SJCRH30 (cell line): Measurements from ENCODE around the gene ERCC6L2. TPM values are rescaled to one million over a fixed set of nuclear protein-coding genes. Genes with fewer than 3 reads are reported as not detected.
A peak's percentile ranks its signal among the peaks of the same experiment; 100 is the strongest.

Experiments
- DNase-seq, 2 experiments: peaks; one replicate each; pipeline ENCODE4 v3.0.0-alpha.2; 2015 to 2020
- H3K27ac ChIP-seq: fragments of 250-450 bp; sonication (Bioruptor Pico); 2 replicates; pipeline ENCODE4 v1.5.1; 2020; ENCODE audit warnings: mild to moderate bottlenecking, moderate library complexity
- H3K27me3 ChIP-seq: fragments of 250-450 bp; sonication (Bioruptor Pico); 2 replicates; pipeline ENCODE4 v1.5.1; 2020; ENCODE audit warnings: mild to moderate bottlenecking, moderate library complexity
- H3K36me3 ChIP-seq: fragments of 250-450 bp; sonication (Bioruptor Pico); 2 replicates; pipeline ENCODE4 v1.5.1; 2020; ENCODE audit warnings: mild to moderate bottlenecking, moderate library complexity
- H3K4me1 ChIP-seq: fragments of 250-450 bp; sonication (Bioruptor Pico); 2 replicates; pipeline ENCODE4 v1.5.1; 2020; ENCODE audit warnings: mild to moderate bottlenecking, moderate library complexity
- H3K4me3 ChIP-seq: fragments of 250-450 bp; sonication (Bioruptor Pico); 2 replicates; pipeline ENCODE4 v1.5.1; 2020; ENCODE audit warnings: mild to moderate bottlenecking, moderate library complexity
- H3K9me3 ChIP-seq: fragments of 250-450 bp; sonication (Bioruptor Pico); replicated peaks from 2 replicates; pipeline ENCODE4 v1.5.1; 2020; ENCODE audit warnings: mild to moderate bottlenecking, moderate library complexity
- total RNA-seq: library from RNA; depleted of rRNA; stranded (reverse); fragments of >200 nt; shearing (Covaris generic); gene quantifications from 2 replicates; pipeline ENCODE4 v1.2.3, GENCODE V29; 2014

Gene ERCC6L2
- total RNA-seq, 1 experiment from 2014 or later: 77.7 TPM

GRCh38 chr9:96006296-96006879 lies 130.9 kb downstream of the ERCC6L2 start:
- Histone ChIP-seq H3K9me3 (no peaks in the 10 kb centered on the region), H3K27me3 (no peaks in the 10 kb centered on the region), H3K4me1 (peaks cover 15% of the 10 kb centered on the region), H3K36me3 (peaks cover 15% of the 10 kb centered on the region), H3K4me3 (no peak overlapping the region), H3K27ac (no peak overlapping the region)
- DNase-seq: no peak

- peak in 1 of 2 experiments; percentile 20 for DNase-seq
Measured at GRCh38 chr9:96006961-96007360, 131.5 kb downstream of the ERCC6L2 start.

GRCh38 chr9:96008502-96009222 lies 133.2 kb downstream of the ERCC6L2 start:
- no peaks in the 10 kb centered on the region for H3K9me3 ChIP-seq
- H3K4me1 ChIP-seq: peaks cover 15% of the 10 kb centered on the region
- H3K36me3 ChIP-seq: peaks cover 25% of the 10 kb centered on the region
- H3K27me3 ChIP-seq: no peaks in the 10 kb centered on the region
- no peak overlapping the region for H3K4me3 ChIP-seq
- H3K27ac ChIP-seq: no peak overlapping the region
- DNase-seq: peak in 1 of 2 experiments; percentile 50

More at GRCh38 chr9:96006961-96007360, 131.5 kb downstream of the ERCC6L2 start:
- no peak overlapping the region for H3K27ac ChIP-seq
- H3K27me3 ChIP-seq: no peaks in the 10 kb centered on the region
- no peaks in the 10 kb centered on the region for H3K9me3 ChIP-seq
- peaks cover 19% of the 10 kb centered on the region for H3K36me3 ChIP-seq
- peaks cover 15% of the 10 kb centered on the region for H3K4me1 ChIP-seq
- H3K4me3 ChIP-seq: no peak overlapping the region

GRCh38 chr9:96009223-96009602 lies 133.7 kb downstream of the ERCC6L2 start:
- Histone ChIP-seq H3K27ac (no peak overlapping the region), H3K4me1 (peaks cover 15% of the 10 kb centered on the region), H3K4me3 (no peak overlapping the region), H3K36me3 (peaks cover 22% of the 10 kb centered on the region), H3K9me3 (no peaks in the 10 kb centered on the region), H3K27me3 (no peaks in the 10 kb centered on the region)
- no peak for DNase-seq

GRCh38 chr9:96009690-96010472 lies 134.4 kb downstream of the ERCC6L2 start:
- H3K27ac ChIP-seq: no peak overlapping the region
- H3K4me3 ChIP-seq: no peak overlapping the region
- H3K36me3 ChIP-seq: peaks cover 18% of the 10 kb centered on the region
- no peaks in the 10 kb centered on the region for H3K27me3 ChIP-seq
- no peak for DNase-seq
- H3K4me1 ChIP-seq: peaks cover 15% of the 10 kb centered on the region
- no peaks in the 10 kb centered on the region for H3K9me3 ChIP-seq

- Histone ChIP-seq H3K27ac (no peak overlapping the region), H3K36me3 (peaks cover 18% of the 10 kb centered on the region), H3K9me3 (no peaks in the 10 kb centered on the region), H3K27me3 (no peaks in the 10 kb centered on the region), H3K4me3 (no peak overlapping the region), H3K4me1 (peaks cover 7% of the 10 kb centered on the region)
- DNase-seq: no peak
Measured at GRCh38 chr9:96014078-96014477, 138.6 kb downstream of the ERCC6L2 start.

- Histone ChIP-seq H3K4me1 (no peaks in the 10 kb centered on the region), H3K36me3 (peaks cover 15% of the 10 kb centered on the region), H3K27ac (no peak overlapping the region), H3K27me3 (no peaks in the 10 kb centered on the region), H3K4me3 (no peak overlapping the region), H3K9me3 (no peaks in the 10 kb centered on the region)
- DNase-seq: no peak
Measured at GRCh38 chr9:96015876-96016686, 140.6 kb downstream of the ERCC6L2 start.
